ENCODE results near the gene GLI3. TPM values are rescaled to one million over a fixed set of nuclear protein-coding genes. Genes with fewer than 3 reads are reported as not detected.

GLI3 gene
- total RNA-seq, 2 donors from 2014 or later, result 9.2 to 14.7 TPM

GRCh38 chr7:42027521-42027920, 209.5 kb downstream of the GLI3 start:
- no peak for TF ChIP-seq POLR2A (IDR thresholded peaks at IDR 0.05)
- TF ChIP-seq CTCF (IDR thresholded peaks at IDR 0.05), result no peak
- TF ChIP-seq POLR2AphosphoS5 (IDR thresholded peaks at IDR 0.05), result no peak
- H3K4me3 ChIP-seq, result no peak overlapping the region
- H3K9me3 ChIP-seq, result no peaks in the 10 kb centered on the region
- 92% methylated on average over 3 of the region's 3 CpGs for WGBS
- H3K27me3 ChIP-seq (replicated peaks; ENCODE audit: insufficient read depth), result no peaks in the 10 kb centered on the region
- intact Hi-C loops (cut with DNase I), result no loop called here
- H3K4me1 ChIP-seq (replicated peaks), result no peaks in the 10 kb centered on the region
- DNase-seq (ENCODE audit: low spot score), result no peak
- no peaks in the 10 kb centered on the region for H3K36me3 ChIP-seq
- H3K27ac ChIP-seq, result no peak overlapping the region

GRCh38 chr7:42026622-42027197, 210.3 kb downstream of the GLI3 start:
- Histone ChIP-seq H3K9me3 (no peaks in the 10 kb centered on the region), H3K4me3 (no peak overlapping the region), H3K27ac (no peak overlapping the region), H3K36me3 (no peaks in the 10 kb centered on the region), H3K27me3 (replicated peaks; ENCODE audit: insufficient read depth) (no peaks in the 10 kb centered on the region), H3K4me1 (replicated peaks) (no peaks in the 10 kb centered on the region)
- intact Hi-C loops (cut with DNase I), result no loop called here
- TF ChIP-seq CTCF (IDR thresholded peaks at IDR 0.05) (no peak), POLR2AphosphoS5 (IDR thresholded peaks at IDR 0.05) (no peak), POLR2A (IDR thresholded peaks at IDR 0.05) (no peak)
- 54% methylated on average over 6 of the region's 6 CpGs for WGBS
- DNase-seq (ENCODE audit: low spot score), result no peak

GRCh38 chr7:42025635-42026375, 211.2 kb downstream of the GLI3 start:
- no peaks in the 10 kb centered on the region for H3K4me1 ChIP-seq (replicated peaks)
- no peak for DNase-seq (ENCODE audit: low spot score)
- 83% methylated on average over 15 of the region's 15 CpGs for WGBS
- no peak overlapping the region for H3K27ac ChIP-seq
- intact Hi-C loops (cut with DNase I), result no loop called here
- no peak overlapping the region for H3K4me3 ChIP-seq
- H3K27me3 ChIP-seq (replicated peaks; ENCODE audit: insufficient read depth), result no peaks in the 10 kb centered on the region
- H3K36me3 ChIP-seq, result no peaks in the 10 kb centered on the region
- TF ChIP-seq CTCF (IDR thresholded peaks at IDR 0.05) (no peak), POLR2A (IDR thresholded peaks at IDR 0.05) (no peak), POLR2AphosphoS5 (IDR thresholded peaks at IDR 0.05) (no peak)
- H3K9me3 ChIP-seq, result no peaks in the 10 kb centered on the region

DNA sequence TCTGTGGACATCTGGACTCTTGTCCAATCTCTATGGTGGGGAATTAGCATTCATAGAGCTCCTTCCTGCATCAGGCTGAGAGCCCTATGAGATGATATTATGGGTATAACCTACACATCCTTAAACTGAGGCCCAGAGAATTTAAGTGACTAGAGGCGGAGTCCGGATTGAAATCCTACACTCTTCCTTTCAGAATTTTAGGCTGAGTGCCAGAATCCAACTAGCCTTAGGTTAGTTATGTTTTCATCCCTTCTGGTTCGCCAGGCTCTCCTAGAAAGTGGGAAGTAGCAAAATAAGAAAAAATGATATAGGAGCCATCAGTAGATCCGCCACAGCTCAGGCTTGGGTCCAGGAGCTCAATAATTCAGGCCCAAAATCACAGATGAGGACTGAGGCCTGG, 212.5 kb downstream of the GLI3 start:
- TF ChIP-seq POLR2AphosphoS5 (IDR thresholded peaks at IDR 0.05) (no peak), CTCF (IDR thresholded peaks at IDR 0.05) (no peak), POLR2A (IDR thresholded peaks at IDR 0.05) (no peak)
- Histone ChIP-seq H3K4me3 (no peak overlapping the region), H3K4me1 (replicated peaks) (no peaks in the 10 kb centered on the region), H3K36me3 (no peaks in the 10 kb centered on the region), H3K9me3 (no peaks in the 10 kb centered on the region), H3K27me3 (replicated peaks; ENCODE audit: insufficient read depth) (no peaks in the 10 kb centered on the region), H3K27ac (no peak overlapping the region)
- no peak for DNase-seq (ENCODE audit: low spot score)
- 89% methylated on average over 4 of the region's 4 CpGs for WGBS
- intact Hi-C loops (cut with DNase I), result no loop called here

DNA sequence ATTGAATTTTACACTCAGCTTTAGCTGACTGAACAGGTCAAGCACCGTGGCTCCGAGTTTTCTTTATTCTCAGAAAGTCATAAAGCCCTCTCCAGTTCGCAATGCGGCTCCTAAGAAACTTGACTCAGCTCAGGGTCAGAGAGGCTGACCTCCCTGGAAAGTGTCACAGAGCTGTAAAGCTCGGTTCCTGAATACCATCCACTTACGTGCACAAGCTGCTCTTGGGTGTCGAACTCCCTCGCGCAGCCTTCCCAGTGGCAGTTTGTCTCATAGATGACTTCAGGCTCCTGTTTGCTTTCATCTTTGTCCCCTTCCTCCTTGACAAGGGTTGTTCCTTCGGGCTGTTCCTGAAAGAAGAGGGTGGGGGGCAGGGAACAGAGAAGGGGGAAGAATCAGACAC, 213.7 kb downstream of the GLI3 start:
- Histone ChIP-seq H3K4me1 (replicated peaks) (no peaks in the 10 kb centered on the region), H3K36me3 (no peaks in the 10 kb centered on the region), H3K9me3 (no peaks in the 10 kb centered on the region), H3K27ac (no peak overlapping the region), H3K4me3 (no peak overlapping the region), H3K27me3 (replicated peaks; ENCODE audit: insufficient read depth) (no peaks in the 10 kb centered on the region)
- no peak for TF ChIP-seq CTCF (IDR thresholded peaks at IDR 0.05)
- TF ChIP-seq POLR2A (IDR thresholded peaks at IDR 0.05), result no peak
- TF ChIP-seq POLR2AphosphoS5 (IDR thresholded peaks at IDR 0.05), result no peak
- intact Hi-C loops (cut with DNase I), result no loop called here
- DNase-seq (ENCODE audit: low spot score), result no peak
- 59% methylated on average over 10 of the region's 10 CpGs for WGBS
